ENCODE results near the gene MTMR2. TPM values are rescaled to one million over a fixed set of nuclear protein-coding genes. Genes with fewer than 3 reads are reported as not detected.

Gene MTMR2
- total and polyA plus RNA-seq, 9 of the 15 experiments (the other 6 are each of a cell fraction or from before 2014, with no cell fraction given) = 12.6 to 35.8 (median 25.2) TPM

DNA sequence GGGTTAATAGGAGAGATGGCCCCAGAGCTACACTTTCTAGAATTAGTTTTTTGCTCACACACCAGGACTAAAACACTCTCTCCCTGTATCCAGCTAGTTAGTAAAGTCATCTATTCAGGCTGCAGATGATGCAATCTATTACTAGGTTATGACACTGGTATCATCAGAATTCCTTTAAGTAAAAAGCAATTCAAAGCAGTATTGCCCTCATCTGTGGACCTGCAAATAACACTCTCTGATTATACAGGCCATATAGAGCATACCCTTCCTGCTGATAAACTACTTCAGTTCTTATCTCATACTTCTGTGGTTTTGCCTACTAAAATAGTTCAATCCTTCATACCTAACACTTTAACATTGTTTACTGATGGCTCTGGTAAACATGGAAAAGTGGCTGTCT is 13.5 kb upstream of the MTMR2 start (continued):
- TF ChIP-seq, protein P1, sequence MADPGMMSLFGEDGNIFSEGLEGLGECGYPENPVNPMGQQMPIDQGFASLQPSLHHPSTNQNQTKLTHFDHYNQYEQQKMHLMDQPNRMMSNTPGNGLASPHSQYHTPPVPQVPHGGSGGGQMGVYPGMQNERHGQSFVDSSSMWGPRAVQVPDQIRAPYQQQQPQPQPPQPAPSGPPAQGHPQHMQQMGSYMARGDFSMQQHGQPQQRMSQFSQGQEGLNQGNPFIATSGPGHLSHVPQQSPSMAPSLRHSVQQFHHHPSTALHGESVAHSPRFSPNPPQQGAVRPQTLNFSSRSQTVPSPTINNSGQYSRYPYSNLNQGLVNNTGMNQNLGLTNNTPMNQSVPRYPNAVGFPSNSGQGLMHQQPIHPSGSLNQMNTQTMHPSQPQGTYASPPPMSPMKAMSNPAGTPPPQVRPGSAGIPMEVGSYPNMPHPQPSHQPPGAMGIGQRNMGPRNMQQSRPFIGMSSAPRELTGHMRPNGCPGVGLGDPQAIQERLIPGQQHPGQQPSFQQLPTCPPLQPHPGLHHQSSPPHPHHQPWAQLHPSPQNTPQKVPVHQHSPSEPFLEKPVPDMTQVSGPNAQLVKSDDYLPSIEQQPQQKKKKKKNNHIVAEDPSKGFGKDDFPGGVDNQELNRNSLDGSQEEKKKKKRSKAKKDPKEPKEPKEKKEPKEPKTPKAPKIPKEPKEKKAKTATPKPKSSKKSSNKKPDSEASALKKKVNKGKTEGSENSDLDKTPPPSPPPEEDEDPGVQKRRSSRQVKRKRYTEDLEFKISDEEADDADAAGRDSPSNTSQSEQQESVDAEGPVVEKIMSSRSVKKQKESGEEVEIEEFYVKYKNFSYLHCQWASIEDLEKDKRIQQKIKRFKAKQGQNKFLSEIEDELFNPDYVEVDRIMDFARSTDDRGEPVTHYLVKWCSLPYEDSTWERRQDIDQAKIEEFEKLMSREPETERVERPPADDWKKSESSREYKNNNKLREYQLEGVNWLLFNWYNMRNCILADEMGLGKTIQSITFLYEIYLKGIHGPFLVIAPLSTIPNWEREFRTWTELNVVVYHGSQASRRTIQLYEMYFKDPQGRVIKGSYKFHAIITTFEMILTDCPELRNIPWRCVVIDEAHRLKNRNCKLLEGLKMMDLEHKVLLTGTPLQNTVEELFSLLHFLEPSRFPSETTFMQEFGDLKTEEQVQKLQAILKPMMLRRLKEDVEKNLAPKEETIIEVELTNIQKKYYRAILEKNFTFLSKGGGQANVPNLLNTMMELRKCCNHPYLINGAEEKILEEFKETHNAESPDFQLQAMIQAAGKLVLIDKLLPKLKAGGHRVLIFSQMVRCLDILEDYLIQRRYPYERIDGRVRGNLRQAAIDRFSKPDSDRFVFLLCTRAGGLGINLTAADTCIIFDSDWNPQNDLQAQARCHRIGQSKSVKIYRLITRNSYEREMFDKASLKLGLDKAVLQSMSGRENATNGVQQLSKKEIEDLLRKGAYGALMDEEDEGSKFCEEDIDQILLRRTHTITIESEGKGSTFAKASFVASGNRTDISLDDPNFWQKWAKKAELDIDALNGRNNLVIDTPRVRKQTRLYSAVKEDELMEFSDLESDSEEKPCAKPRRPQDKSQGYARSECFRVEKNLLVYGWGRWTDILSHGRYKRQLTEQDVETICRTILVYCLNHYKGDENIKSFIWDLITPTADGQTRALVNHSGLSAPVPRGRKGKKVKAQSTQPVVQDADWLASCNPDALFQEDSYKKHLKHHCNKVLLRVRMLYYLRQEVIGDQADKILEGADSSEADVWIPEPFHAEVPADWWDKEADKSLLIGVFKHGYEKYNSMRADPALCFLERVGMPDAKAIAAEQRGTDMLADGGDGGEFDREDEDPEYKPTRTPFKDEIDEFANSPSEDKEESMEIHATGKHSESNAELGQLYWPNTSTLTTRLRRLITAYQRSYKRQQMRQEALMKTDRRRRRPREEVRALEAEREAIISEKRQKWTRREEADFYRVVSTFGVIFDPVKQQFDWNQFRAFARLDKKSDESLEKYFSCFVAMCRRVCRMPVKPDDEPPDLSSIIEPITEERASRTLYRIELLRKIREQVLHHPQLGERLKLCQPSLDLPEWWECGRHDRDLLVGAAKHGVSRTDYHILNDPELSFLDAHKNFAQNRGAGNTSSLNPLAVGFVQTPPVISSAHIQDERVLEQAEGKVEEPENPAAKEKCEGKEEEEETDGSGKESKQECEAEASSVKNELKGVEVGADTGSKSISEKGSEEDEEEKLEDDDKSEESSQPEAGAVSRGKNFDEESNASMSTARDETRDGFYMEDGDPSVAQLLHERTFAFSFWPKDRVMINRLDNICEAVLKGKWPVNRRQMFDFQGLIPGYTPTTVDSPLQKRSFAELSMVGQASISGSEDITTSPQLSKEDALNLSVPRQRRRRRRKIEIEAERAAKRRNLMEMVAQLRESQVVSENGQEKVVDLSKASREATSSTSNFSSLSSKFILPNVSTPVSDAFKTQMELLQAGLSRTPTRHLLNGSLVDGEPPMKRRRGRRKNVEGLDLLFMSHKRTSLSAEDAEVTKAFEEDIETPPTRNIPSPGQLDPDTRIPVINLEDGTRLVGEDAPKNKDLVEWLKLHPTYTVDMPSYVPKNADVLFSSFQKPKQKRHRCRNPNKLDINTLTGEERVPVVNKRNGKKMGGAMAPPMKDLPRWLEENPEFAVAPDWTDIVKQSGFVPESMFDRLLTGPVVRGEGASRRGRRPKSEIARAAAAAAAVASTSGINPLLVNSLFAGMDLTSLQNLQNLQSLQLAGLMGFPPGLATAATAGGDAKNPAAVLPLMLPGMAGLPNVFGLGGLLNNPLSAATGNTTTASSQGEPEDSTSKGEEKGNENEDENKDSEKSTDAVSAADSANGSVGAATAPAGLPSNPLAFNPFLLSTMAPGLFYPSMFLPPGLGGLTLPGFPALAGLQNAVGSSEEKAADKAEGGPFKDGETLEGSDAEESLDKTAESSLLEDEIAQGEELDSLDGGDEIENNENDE (IDR thresholded peaks at IDR 0.05; ENCODE audit: low read depth, low read length) = no peak
- TF ChIP-seq ESRRA (IDR thresholded peaks at IDR 0.05; ENCODE audit: borderline replicate concordance, low read depth) (peak; percentile 64; the same call in 1 of the 2 replicates), HDAC8 (tag; IDR thresholded peaks at IDR 0.05) (no peak), STAG1 (CRISPR knock-in tag; IDR thresholded peaks at IDR 0.05; ENCODE audit: borderline replicate concordance) (no peak), ZNF41 (CRISPR knock-in tag; conservative IDR thresholded peaks at IDR 0.05) (no peak), THRA (IDR thresholded peaks at IDR 0.05) (no peak), HSF4 (CRISPR knock-in tag; IDR thresholded peaks at IDR 0.05; ENCODE audit: borderline replicate concordance) (no peak), ZNF143 (CRISPR knock-in tag; IDR thresholded peaks at IDR 0.05) (no peak), SIN3A (IDR thresholded peaks at IDR 0.05; ENCODE audit: borderline replicate concordance in 2 of 2, control insufficient read depth in 1 of 2, low read depth in 2 of 2, low read length in 2 of 2) (no peak), ZNF431 (CRISPR knock-in tag; IDR thresholded peaks at IDR 0.05) (no peak)
